ENCODE data around the gene GAL3ST1. TPM values are rescaled to one million over a fixed set of nuclear protein-coding genes. Genes with fewer than 3 reads are reported as not detected.
"Not testable (repeated sequence)": the region's sequence is repeated elsewhere in the genome, so short reads cannot be mapped to it uniquely, and the experiment has no call there.

The GAL3ST1 gene, protein sequence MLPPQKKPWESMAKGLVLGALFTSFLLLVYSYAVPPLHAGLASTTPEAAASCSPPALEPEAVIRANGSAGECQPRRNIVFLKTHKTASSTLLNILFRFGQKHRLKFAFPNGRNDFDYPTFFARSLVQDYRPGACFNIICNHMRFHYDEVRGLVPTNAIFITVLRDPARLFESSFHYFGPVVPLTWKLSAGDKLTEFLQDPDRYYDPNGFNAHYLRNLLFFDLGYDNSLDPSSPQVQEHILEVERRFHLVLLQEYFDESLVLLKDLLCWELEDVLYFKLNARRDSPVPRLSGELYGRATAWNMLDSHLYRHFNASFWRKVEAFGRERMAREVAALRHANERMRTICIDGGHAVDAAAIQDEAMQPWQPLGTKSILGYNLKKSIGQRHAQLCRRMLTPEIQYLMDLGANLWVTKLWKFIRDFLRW
- total RNA-seq (2022) (8.9 and 14.2 TPM in 2 replicates), Bru-seq, nascent RNA (percentile 47 among the genes with signal in this experiment), BruChase-seq, experiment 1, labeled RNA remaining after a 2-hour chase (percentile 44 among the genes with signal in this experiment), BruChase-seq, experiment 2, labeled RNA remaining after a 6-hour chase (percentile 44 among the genes with signal in this experiment)
- long read RNA-seq, transcript GAL3ST1-204 (3 exons, 1,712 nt) = major isoform, 35 of 61 reads
- long read RNA-seq, transcript GAL3ST1-205 (4 exons, 1,819 nt) = minor isoform, 11 of 61 reads
- long read RNA-seq, partial matches to known transcripts = 0 of 61 reads
- long read RNA-seq, other reads (novel, unspliced or antisense) = 12 of 61 reads

- H3K9me3 ChIP-seq = no peaks in the 10 kb centered on the region
- no peaks in the 10 kb centered on the region for H3K27me3 Mint-ChIP-seq (ENCODE audit: insufficient read depth, unreplicated experiment)
- peaks cover 19% of the 10 kb centered on the region for H3K4me1 Mint-ChIP-seq (ENCODE audit: low read depth, unreplicated experiment)
- H3K4me3 ChIP-seq (ENCODE audit: low read depth, low read length) = peak within 1 kb of the TSS; percentile 73
- intact Hi-C loops (cut with micrococcal nuclease; ENCODE audit: unreplicated experiment) = loop anchor here (1.0 kb wide), 1 partner anchor 18 kb away; no protein-coding TSS in a partner anchor
- peak; percentile 77 to 80 for DNase-seq
- no TSS peak for BruUV-seq (replicated peaks)
- H3K36me3 Mint-ChIP-seq (ENCODE audit: insufficient read depth, unreplicated experiment) = peaks cover 26% of the 10 kb centered on the region
- H3K9me3 Mint-ChIP-seq (ENCODE audit: unreplicated experiment) = no peaks in the 10 kb centered on the region
- TF ChIP-seq CTCF (IDR thresholded peaks at IDR 0.05; ENCODE audit: insufficient read depth in 1 of 2, low read depth in 1 of 2, low read length in 1 of 2, severe bottlenecking in 1 of 2, unreplicated experiment in 1 of 2) = no peak
- H3K4me3 Mint-ChIP-seq (ENCODE audit: unreplicated experiment) = peak within 1 kb of the TSS; percentile 71
- no peaks in the 10 kb centered on the region for H3K27me3 ChIP-seq (replicated peaks; ENCODE audit: control insufficient read depth, insufficient read depth, low read length)
- peak within 1 kb of the TSS; percentile 63 for H3K27ac Mint-ChIP-seq (ENCODE audit: unreplicated experiment)
- ChIA-PET CTCF (interaction anchor here (0.6 to 1.9 kb wide), 3 partner anchors 17 to 28 kb away, joined by 3 to 7 read pairs (median 5); no protein-coding TSS in a partner anchor), POLR2A (interaction anchor here (0.6 kb wide), 1 partner anchor 17 kb away, joined by 4 read pairs; the partner anchor contains the start of gene PES1)
- H3K36me3 ChIP-seq (ENCODE audit: control insufficient read depth, insufficient read depth, low read length) = peaks cover 4% of the 10 kb centered on the region
- H3K4me1 ChIP-seq = peaks cover 31% of the 10 kb centered on the region
Observed at GRCh38 chr22:30574095-30574981, at the start of gene GAL3ST1. Gene GAL3ST1, minus strand, starts transcription at chr22:30574665. Its CDS starts 17,273 bp downstream, at chr22:30557392.

- intact Hi-C loops (cut with micrococcal nuclease; ENCODE audit: unreplicated experiment); H3K9me3 Mint-ChIP-seq (ENCODE audit: unreplicated experiment): not testable (repeated sequence)
Observed at GRCh38 chr22:30619909-30620308, 45.4 kb upstream of the GAL3ST1 start.

GRCh38 chr22:30617819-30618218 is 43.4 kb upstream of the GAL3ST1 start:
- H3K27ac Mint-ChIP-seq (ENCODE audit: unreplicated experiment) = no peak overlapping the region
- ChIA-PET CTCF (interaction anchor here (1.6 kb wide), 1 partner anchor 11 kb away, joined by 3 read pairs; the partner anchor contains the start of gene TCN2), POLR2A (no interaction called here)
- no peak for DNase-seq
- no peaks in the 10 kb centered on the region for H3K36me3 Mint-ChIP-seq (ENCODE audit: insufficient read depth, unreplicated experiment)
- no peaks in the 10 kb centered on the region for H3K9me3 Mint-ChIP-seq (ENCODE audit: unreplicated experiment)
- H3K4me3 ChIP-seq (ENCODE audit: low read depth, low read length) = no peak overlapping the region
- H3K4me1 ChIP-seq = no peaks in the 10 kb centered on the region
- H3K4me3 Mint-ChIP-seq (ENCODE audit: unreplicated experiment) = no peak overlapping the region
- no peaks in the 10 kb centered on the region for H3K36me3 ChIP-seq (ENCODE audit: control insufficient read depth, insufficient read depth, low read length)
- no peaks in the 10 kb centered on the region for H3K9me3 ChIP-seq
- H3K27me3 ChIP-seq (replicated peaks; ENCODE audit: control insufficient read depth, insufficient read depth, low read length) = no peaks in the 10 kb centered on the region
- H3K4me1 Mint-ChIP-seq (ENCODE audit: low read depth, unreplicated experiment) = no peaks in the 10 kb centered on the region
- BruUV-seq (replicated peaks) = no TSS peak
- no peaks in the 10 kb centered on the region for H3K27me3 Mint-ChIP-seq (ENCODE audit: insufficient read depth, unreplicated experiment)
- no peak for TF ChIP-seq CTCF (IDR thresholded peaks at IDR 0.05; ENCODE audit: insufficient read depth in 1 of 2, low read depth in 1 of 2, low read length in 1 of 2, severe bottlenecking in 1 of 2, unreplicated experiment in 1 of 2)
- intact Hi-C loops (cut with micrococcal nuclease; ENCODE audit: unreplicated experiment) = no loop called here

More at GRCh38 chr22:30619909-30620308, 45.4 kb upstream of the GAL3ST1 start:
- DNase-seq; H3K27me3 Mint-ChIP-seq (ENCODE audit: insufficient read depth, unreplicated experiment); H3K36me3 ChIP-seq (ENCODE audit: control insufficient read depth, insufficient read depth, low read length); H3K36me3 Mint-ChIP-seq (ENCODE audit: insufficient read depth, unreplicated experiment); H3K4me3 Mint-ChIP-seq (ENCODE audit: unreplicated experiment); BruUV-seq (replicated peaks); H3K4me3 ChIP-seq (ENCODE audit: low read depth, low read length); H3K9me3 ChIP-seq; H3K27ac Mint-ChIP-seq (ENCODE audit: unreplicated experiment); H3K27me3 ChIP-seq (replicated peaks; ENCODE audit: control insufficient read depth, insufficient read depth, low read length); H3K4me1 Mint-ChIP-seq (ENCODE audit: low read depth, unreplicated experiment); H3K4me1 ChIP-seq: not testable (repeated sequence)
- ChIA-PET CTCF (interaction anchor here (0.6 to 1.4 kb wide), 2 partner anchors 15 to 47 kb away, joined by 3 to 6 read pairs; no protein-coding TSS in a partner anchor), POLR2A (interaction anchor here (1.2 kb wide), 1 partner anchor 13 kb away, joined by 8 read pairs; the partner anchor contains the start of gene TCN2)
